BLaER1 treated with 17β-estradiol and CSF1 and Interleukin-3, amounts not matched to agents 10 nM and 100 nM (cell line): ENCODE measurements around the gene TFG.

ENCODE experiments used
- H3K27ac ChIP-seq, 11 experiments: shearing (Covaris generic); formaldehyde crosslinking; 2 replicates each; pipeline ENCODE4 v1.8.1; 2022
- H3K27me3 ChIP-seq, 11 experiments: shearing (Covaris generic); formaldehyde crosslinking; 2 replicates each; pipeline ENCODE4 v1.8.1; 2022
- H3K36me3 ChIP-seq, 11 experiments: shearing (Covaris generic); formaldehyde crosslinking; 2 replicates each; pipeline ENCODE4 v1.8.1; 2022
- H3K4me1 ChIP-seq, 10 experiments: shearing (Covaris generic); formaldehyde crosslinking; 2 replicates each; pipeline ENCODE4 v1.8.1; 2022
- H3K4me2 ChIP-seq, 11 experiments: shearing (Covaris generic); formaldehyde crosslinking; 2 replicates each; pipeline ENCODE4 v1.8.1; 2022
- H3K4me3 ChIP-seq, 10 experiments: shearing (Covaris generic); formaldehyde crosslinking; 2 replicates each; pipeline ENCODE4 v1.8.1; 2022
- H3K9ac ChIP-seq, 11 experiments: shearing (Covaris generic); formaldehyde crosslinking; 2 replicates each; pipeline ENCODE4 v1.8.1; 2022
- H3K9me3 ChIP-seq, 11 experiments: shearing (Covaris generic); formaldehyde crosslinking; replicated peaks in 1 of 11; 2 replicates each; pipeline ENCODE4 v1.8.1; 2022
- H4K20me1 ChIP-seq, 11 experiments: shearing (Covaris generic); formaldehyde crosslinking; 2 replicates each; pipeline ENCODE4 v1.8.1; 2022
- Cebpa-rat ChIP-seq, 11 experiments: shearing (Covaris generic); IDR thresholded peaks; 2 replicates each; pipeline ENCODE4 v1.8.1; 2022

TFG gene

DNA sequence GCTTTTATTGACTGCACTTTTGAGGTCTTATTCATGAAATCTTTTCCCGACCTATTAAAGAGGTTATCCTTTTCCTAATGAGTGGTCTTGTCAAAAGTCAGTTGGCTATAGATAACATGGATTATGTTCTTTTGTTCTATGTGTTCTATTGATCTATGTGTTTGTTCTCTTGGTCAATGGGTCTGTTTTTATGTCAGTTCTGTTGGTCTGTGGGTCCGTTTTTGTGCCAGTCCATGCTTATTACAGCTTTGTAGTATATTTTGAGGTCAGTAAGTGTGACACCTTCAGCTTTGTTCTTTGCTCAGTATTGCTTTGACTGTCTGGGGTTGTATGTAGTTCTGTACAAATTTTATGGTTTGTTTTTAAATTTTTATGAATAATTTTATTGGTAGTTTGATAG is 7.8 kb downstream of the TFG start:
- TF ChIP-seq Cebpa-rat (IDR thresholded peaks at IDR 0.05) = no peak
- Histone ChIP-seq H3K4me3 (no peak overlapping the region), H3K9me3 (peaks cover 0 to 13% (median 6%) of the 10 kb centered on the region in 11 experiments; a peak in 9 of 22 replicates), H4K20me1 (peaks cover 44 to 99% (median 78%) of the 10 kb centered on the region in 11 experiments; a peak in 21 of 22 replicates), H3K9ac (no peak overlapping the region), H3K4me1 (peaks cover 0 to 39% (median 0%) of the 10 kb centered on the region in 10 experiments; a peak in 5 of 20 replicates), H3K4me2 (peak overlapping the region in 2 of 11 experiments; percentile 33 to 41; a peak in 3 of 22 replicates), H3K36me3 (peaks cover 68 to 100% (median 98%) of the 10 kb centered on the region in 11 experiments), H3K27ac (no peak overlapping the region), H3K27me3 (no peaks in the 10 kb centered on the region)

- H3K36me3 ChIP-seq = peaks cover 76 to 100% (median 100%) of the 10 kb centered on the region in 11 experiments
- H3K9me3 ChIP-seq = peaks cover 0 to 13% (median 6%) of the 10 kb centered on the region in 11 experiments; a peak in 9 of 22 replicates
- no peak overlapping the region for H3K27ac ChIP-seq
- no peak overlapping the region for H3K4me3 ChIP-seq
- H3K27me3 ChIP-seq = no peaks in the 10 kb centered on the region
- no peak overlapping the region for H3K9ac ChIP-seq
- H4K20me1 ChIP-seq = peaks cover 39 to 99% (median 70%) of the 10 kb centered on the region in 11 experiments; a peak in 21 of 22 replicates
- TF ChIP-seq Cebpa-rat (IDR thresholded peaks at IDR 0.05) = no peak
- no peak overlapping the region for H3K4me2 ChIP-seq
- peaks cover 0 to 31% (median 0%) of the 10 kb centered on the region in 10 experiments; a peak in 5 of 20 replicates for H3K4me1 ChIP-seq
Observed at GRCh38 chr3:100717637-100718487, 8.6 kb downstream of the TFG start.

GRCh38 chr3:100719136-100719535 is 9.8 kb downstream of the TFG start:
- Histone ChIP-seq H4K20me1 (peaks cover 31 to 99% (median 61%) of the 10 kb centered on the region in 11 experiments; a peak in 21 of 22 replicates), H3K4me2 (no peak overlapping the region), H3K27ac (no peak overlapping the region), H3K4me1 (peaks cover 0 to 29% (median 0%) of the 10 kb centered on the region in 10 experiments; a peak in 4 of 20 replicates), H3K9ac (no peak overlapping the region), H3K27me3 (no peaks in the 10 kb centered on the region), H3K9me3 (peaks cover 0 to 13% (median 5%) of the 10 kb centered on the region in 11 experiments; a peak in 9 of 22 replicates), H3K4me3 (no peak overlapping the region), H3K36me3 (peaks cover 80 to 100% (median 99%) of the 10 kb centered on the region in 11 experiments)
- TF ChIP-seq Cebpa-rat (IDR thresholded peaks at IDR 0.05) = no peak

GRCh38 chr3:100720426-100720825 is 11.1 kb downstream of the TFG start:
- no peak for TF ChIP-seq Cebpa-rat (IDR thresholded peaks at IDR 0.05)
- H3K36me3 ChIP-seq = peaks cover 80 to 100% (median 97%) of the 10 kb centered on the region in 11 experiments
- H3K4me3 ChIP-seq = no peak overlapping the region
- H3K27ac ChIP-seq = no peak overlapping the region
- H3K4me2 ChIP-seq = no peak overlapping the region
- no peaks in the 10 kb centered on the region for H3K27me3 ChIP-seq
- H4K20me1 ChIP-seq = peaks cover 24 to 99% (median 52%) of the 10 kb centered on the region in 11 experiments; a peak in 21 of 22 replicates
- H3K9me3 ChIP-seq = peaks cover 0 to 13% (median 4%) of the 10 kb centered on the region in 11 experiments; a peak in 9 of 22 replicates
- H3K4me1 ChIP-seq = peaks cover 0 to 24% (median 0%) of the 10 kb centered on the region in 10 experiments; a peak in 4 of 20 replicates
- H3K9ac ChIP-seq = no peak overlapping the region

DNA sequence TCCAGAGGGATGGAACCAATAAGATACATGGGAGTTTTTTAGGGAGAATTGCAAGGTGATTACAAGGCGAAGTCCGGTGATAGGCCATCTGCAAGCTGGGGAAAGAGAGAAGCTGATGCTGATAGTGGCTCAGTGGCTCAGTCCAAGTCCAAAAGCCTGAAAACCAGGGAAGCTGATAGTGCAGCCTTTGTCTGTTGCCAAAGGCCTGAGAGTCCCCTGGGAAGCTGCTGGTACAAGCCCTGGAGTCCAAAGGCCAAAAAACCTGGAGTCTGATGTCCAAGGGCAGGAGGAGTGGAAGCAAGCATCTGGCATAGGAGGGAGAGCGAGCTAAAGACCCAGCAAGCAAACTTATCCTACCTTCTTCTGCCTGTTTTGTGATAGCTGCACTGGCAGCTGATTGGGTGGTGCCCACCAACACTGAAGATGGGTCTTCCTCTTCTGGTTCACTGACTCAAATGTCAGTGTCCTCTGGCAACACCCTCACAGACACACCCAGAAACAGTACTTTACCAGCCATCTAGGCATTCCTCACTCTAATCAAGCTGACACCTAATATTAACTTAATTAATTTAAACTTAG is 16.7 kb downstream of the TFG start:
- Histone ChIP-seq H3K9me3 (peaks cover 0 to 9% (median 0%) of the 10 kb centered on the region in 11 experiments; a peak in 6 of 22 replicates), H3K4me1 (peaks cover 0 to 11% (median 0%) of the 10 kb centered on the region in 10 experiments; a peak in 4 of 20 replicates), H3K4me2 (no peak overlapping the region), H4K20me1 (peaks cover 26 to 97% (median 44%) of the 10 kb centered on the region in 11 experiments), H3K4me3 (no peak overlapping the region), H3K27me3 (no peaks in the 10 kb centered on the region), H3K36me3 (peaks cover 86 to 100% (median 96%) of the 10 kb centered on the region in 11 experiments), H3K27ac (no peak overlapping the region), H3K9ac (no peak overlapping the region)
- no peak for TF ChIP-seq Cebpa-rat (IDR thresholded peaks at IDR 0.05)

- Histone ChIP-seq H4K20me1 (peaks cover 26 to 97% (median 49%) of the 10 kb centered on the region in 11 experiments), H3K4me3 (no peak overlapping the region), H3K9ac (no peak overlapping the region), H3K27me3 (no peaks in the 10 kb centered on the region), H3K27ac (no peak overlapping the region), H3K4me1 (peaks cover 0 to 11% (median 0%) of the 10 kb centered on the region in 10 experiments; a peak in 4 of 20 replicates), H3K4me2 (no peak overlapping the region), H3K36me3 (peaks cover 86 to 100% (median 95%) of the 10 kb centered on the region in 11 experiments), H3K9me3 (peaks cover 0 to 3% (median 0%) of the 10 kb centered on the region in 11 experiments; a peak in 5 of 22 replicates)
- TF ChIP-seq Cebpa-rat (IDR thresholded peaks at IDR 0.05) = no peak
Observed at GRCh38 chr3:100726706-100727105, 17.4 kb downstream of the TFG start.

- peaks cover 85 to 100% (median 93%) of the 10 kb centered on the region in 11 experiments for H3K36me3 ChIP-seq
- no peaks in the 10 kb centered on the region for H3K27me3 ChIP-seq
- no peak for TF ChIP-seq Cebpa-rat (IDR thresholded peaks at IDR 0.05)
- no peaks in the 10 kb centered on the region for H3K9me3 ChIP-seq
- no peak overlapping the region for H3K9ac ChIP-seq
- peaks cover 0 to 11% (median 0%) of the 10 kb centered on the region in 10 experiments; a peak in 4 of 20 replicates for H3K4me1 ChIP-seq
- 0 out of 22 replicates have a peak overlapping the region, but pooled peaks of 1 of the 11 experiments have one; percentile 26 for H3K4me2 ChIP-seq
- H3K27ac ChIP-seq = no peak overlapping the region
- H3K4me3 ChIP-seq = no peak overlapping the region
- H4K20me1 ChIP-seq = peaks cover 44 to 96% (median 57%) of the 10 kb centered on the region in 11 experiments
Observed at GRCh38 chr3:100730524-100730923, 21.2 kb downstream of the TFG start.

GRCh38 chr3:100732435-100732834 is 23.1 kb downstream of the TFG start:
- peaks cover 84 to 100% (median 93%) of the 10 kb centered on the region in 11 experiments for H3K36me3 ChIP-seq
- no peak for TF ChIP-seq Cebpa-rat (IDR thresholded peaks at IDR 0.05)

More at GRCh38 chr3:100732435-100732834, 23.1 kb downstream of the TFG start:
- H3K9me3 ChIP-seq = no peaks in the 10 kb centered on the region
- H4K20me1 ChIP-seq = peaks cover 28 to 96% (median 47%) of the 10 kb centered on the region in 11 experiments; a peak in 19 of 22 replicates
- H3K4me2 ChIP-seq = no peak overlapping the region
- H3K27ac ChIP-seq = no peak overlapping the region
- H3K4me1 ChIP-seq = peaks cover 0 to 11% (median 0%) of the 10 kb centered on the region in 10 experiments; a peak in 4 of 20 replicates
- no peak overlapping the region for H3K4me3 ChIP-seq
- H3K27me3 ChIP-seq = no peaks in the 10 kb centered on the region
- H3K9ac ChIP-seq = no peak overlapping the region
